HG02623 (cell line): ENCODE measurements around the gene SRCAP.

Experiments used
- ATAC-seq: cut with Tn5 transposase; IDR thresholded peaks from one replicate; pipeline ENCODE4 v1.9.1; 2021; ENCODE audit warnings: moderate library complexity; ENCODE audit not compliant: unreplicated experiment

The SRCAP gene

GRCh38 chr16:30728899-30729672 lies 30.1 kb downstream of the SRCAP start:
- ATAC-seq: no peak

GRCh38 chr16:30731411-30731810 lies 32.4 kb downstream of the SRCAP start:
- no peak for ATAC-seq

GRCh38 chr16:30736995-30737793 lies 38.2 kb downstream of the SRCAP start:
- no peak for ATAC-seq

GRCh38 chr16:30737794-30738648 lies 39.0 kb downstream of the SRCAP start:
- no peak for ATAC-seq

DNA sequence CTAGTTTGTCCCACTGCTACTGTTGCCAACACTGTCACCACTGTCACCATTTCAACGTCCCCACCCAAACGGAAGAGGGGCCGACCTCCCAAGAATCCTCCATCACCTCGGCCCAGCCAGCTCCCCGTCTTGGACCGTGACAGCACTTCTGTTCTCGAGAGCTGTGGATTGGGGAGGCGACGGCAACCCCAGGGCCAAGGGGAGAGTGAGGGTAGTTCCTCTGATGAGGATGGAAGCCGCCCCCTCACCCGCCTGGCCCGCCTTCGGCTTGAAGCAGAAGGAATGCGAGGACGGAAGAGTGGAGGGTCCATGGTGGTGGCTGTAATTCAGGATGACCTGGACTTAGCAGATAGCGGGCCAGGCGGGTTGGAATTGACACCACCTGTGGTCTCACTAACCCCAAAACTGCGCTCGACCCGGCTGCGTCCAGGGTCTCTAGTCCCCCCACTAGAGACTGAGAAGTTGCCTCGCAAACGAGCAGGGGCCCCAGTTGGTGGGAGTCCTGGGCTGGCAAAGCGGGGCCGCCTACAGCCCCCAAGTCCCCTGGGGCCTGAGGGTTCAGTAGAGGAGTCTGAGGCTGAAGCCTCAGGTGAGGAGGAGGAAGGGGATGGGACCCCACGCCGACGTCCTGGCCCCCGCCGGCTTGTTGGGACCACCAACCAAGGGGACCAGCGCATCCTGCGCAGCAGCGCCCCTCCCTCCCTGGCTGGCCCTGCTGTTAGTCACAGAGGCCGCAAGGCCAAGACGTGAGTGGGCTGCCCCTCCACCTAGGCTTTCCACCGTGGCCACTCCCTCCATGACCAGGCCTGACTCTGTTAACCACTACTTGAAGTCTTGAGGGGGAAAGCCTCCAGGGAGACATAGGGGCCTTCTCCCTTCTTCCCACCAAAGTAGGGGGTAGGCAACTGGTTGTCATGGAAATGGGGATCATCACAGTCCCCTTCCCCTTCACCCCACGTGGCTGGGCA lies 40.3 kb downstream of the SRCAP start:
- ATAC-seq: no peak

DNA sequence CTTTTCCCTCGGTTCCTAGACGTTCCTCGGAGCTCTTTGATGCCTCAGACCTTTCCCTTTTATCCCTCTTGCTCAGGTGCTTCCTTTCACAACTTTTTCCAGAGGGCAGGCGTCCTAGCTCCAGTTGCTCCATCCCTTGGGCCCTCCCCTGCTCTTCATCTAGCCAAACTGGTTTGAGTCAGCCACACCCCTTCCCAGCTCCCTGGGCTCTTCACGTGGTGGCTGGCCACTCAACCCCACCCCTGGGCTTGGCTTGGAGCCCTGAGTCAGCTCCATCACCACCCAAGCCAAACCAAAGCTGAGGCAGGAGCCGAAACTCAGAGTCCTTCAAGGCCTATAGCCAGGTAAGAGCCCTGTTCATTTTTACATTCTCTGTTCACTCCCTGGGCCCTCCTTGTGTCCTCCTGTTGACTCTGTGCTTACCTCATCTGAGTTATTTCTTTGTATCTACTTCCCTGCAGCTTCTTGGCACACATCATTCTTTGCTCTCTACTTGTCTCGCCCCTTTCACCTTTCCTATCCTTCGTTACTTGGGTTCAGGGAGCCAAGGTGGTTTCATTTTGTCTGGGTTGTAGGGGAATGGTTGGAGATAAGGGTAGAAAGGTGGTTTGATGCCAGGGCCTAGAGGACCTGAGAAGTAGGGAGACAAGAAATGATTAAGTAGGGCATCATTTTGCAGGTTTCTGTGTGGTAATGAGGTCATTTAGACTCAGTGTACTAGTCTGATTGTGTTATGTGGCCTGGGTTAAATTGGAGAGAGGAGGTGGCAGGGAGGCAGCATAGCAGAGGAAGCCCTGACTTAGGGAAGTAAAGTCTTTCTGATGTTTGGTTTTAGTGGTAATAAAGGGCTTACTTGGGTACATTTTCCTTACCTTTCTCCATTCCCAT lies 41.6 kb downstream of the SRCAP start:
- ATAC-seq: no peak

DNA sequence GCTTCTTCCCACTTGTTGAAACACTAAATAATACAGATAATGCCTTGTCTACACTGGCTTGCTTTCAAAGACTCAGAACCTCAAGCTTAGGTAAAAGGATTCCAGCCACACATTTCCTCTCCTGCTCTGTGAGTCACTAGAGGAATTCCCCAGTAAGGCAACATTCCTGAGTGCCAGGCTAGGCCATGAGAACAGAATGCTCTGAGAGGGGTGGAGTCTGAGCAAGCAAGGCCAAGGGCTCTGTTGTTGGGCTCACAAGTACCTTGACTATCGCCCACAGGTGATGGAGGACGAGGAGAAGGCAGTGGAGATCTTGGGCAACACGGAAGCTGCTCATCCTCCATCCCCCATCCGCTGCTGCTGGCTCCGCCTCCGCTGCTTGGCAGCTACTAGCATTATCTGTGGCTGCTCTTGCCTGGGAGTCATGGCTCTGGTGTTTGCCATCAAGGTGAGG lies 42.5 kb downstream of the SRCAP start:
- ATAC-seq: no peak

- ATAC-seq: no peak
Measured at GRCh38 chr16:30743716-30744115, 44.7 kb downstream of the SRCAP start.

DNA sequence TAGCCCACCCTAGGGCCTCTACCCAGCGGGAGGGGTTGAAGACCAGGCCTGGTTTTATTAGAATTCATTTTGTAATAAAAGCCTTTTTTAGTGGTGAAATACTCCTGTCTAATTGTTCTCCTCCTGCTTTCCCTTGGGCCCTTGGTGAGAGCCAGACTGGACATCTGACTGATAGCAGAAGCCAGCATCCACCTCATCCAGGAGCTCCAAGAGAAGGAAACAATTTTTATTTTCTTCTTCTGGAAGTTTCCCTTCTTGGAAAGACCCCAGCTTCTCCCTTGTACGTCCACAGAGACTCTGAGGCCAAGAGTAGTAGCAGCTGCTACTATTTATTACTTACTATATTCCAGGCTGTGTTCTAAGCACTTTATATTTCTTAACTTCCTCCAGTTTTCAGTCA lies 45.2 kb downstream of the SRCAP start:
- ATAC-seq: no peak

GRCh38 chr16:30745082-30745481 lies 46.1 kb downstream of the SRCAP start:
- ATAC-seq: no peak

GRCh38 chr16:30746638-30747175 lies 47.7 kb downstream of the SRCAP start:
- no peak for ATAC-seq

GRCh38 chr16:30747331-30747730 lies 48.4 kb downstream of the SRCAP start:
- ATAC-seq: no peak

- ATAC-seq: peak; percentile 95
Measured at GRCh38 chr16:30747799-30748633, 49.0 kb downstream of the SRCAP start, which contains the start of gene PHKG2. TSS of gene PHKG2 (plus strand) at chr16:30748425. CDS start at chr16:30748821, 396 bp downstream.

DNA sequence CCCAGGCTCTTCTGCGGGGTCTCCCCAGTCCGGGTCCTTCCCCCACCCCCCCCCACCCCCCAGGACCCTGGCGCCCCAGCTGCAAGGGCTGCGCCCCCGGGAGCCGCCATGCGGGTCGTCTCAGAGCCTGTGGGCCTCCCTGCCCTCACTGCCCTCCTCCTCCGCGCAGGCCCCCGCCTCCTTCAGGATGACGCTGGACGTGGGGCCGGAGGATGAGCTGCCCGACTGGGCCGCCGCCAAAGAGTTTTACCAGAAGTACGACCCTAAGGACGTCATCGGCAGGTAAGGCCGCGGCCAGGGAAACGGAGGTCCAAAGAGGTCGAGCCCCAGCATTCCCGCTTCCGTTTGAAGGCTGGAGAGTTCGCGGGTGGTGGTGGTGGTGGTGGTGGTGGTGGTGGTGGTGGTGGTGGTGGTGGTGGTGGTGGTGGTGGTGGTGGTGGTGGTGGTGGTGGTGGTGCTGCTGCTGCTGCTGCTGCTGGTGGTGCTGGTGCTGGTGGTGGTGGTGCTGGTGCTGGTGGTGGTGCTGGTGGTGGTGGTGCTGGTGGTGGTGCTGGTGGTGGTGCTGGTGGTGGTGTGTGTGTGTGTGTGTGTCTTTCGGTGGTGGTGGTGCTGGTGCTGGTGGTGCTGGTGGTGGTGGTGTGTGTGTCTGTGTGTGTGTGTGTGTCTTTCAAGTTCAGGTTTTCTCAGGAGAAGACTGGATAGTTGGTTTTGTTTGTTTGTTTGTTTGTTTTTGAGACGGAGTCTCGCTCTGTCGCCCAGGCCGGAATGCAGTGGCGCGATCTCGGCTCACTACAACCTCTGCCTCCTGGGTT lies 49.9 kb downstream of the SRCAP start:
- ATAC-seq: no peak

- no peak for ATAC-seq
Measured at GRCh38 chr16:30750201-30750600, 51.2 kb downstream of the SRCAP start.

DNA sequence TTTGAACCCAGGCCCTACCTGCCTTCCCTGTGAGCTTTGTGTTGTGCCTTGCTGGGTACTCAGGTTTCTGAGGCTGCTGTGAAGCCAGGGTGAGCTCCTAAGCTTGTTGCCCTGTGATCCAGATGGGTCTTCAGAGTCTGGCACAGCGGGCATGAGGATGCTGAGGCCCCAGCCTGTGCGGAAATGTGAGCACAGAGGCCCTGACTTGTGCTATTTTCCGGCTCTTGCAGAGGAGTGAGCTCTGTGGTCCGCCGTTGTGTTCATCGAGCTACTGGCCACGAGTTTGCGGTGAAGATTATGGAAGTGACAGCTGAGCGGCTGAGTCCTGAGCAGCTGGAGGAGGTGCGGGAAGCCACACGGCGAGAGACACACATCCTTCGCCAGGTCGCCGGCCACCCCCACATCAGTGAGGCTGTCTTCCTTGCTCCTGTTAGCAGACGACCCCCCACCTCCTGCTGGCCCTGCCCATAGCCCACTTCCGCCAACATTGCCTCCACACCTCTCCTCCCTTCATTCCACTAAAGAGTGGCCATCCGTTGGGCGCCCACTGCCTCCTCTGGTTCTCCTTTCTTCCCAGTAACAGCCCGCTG lies 52.0 kb downstream of the SRCAP start:
- ATAC-seq: no peak

DNA sequence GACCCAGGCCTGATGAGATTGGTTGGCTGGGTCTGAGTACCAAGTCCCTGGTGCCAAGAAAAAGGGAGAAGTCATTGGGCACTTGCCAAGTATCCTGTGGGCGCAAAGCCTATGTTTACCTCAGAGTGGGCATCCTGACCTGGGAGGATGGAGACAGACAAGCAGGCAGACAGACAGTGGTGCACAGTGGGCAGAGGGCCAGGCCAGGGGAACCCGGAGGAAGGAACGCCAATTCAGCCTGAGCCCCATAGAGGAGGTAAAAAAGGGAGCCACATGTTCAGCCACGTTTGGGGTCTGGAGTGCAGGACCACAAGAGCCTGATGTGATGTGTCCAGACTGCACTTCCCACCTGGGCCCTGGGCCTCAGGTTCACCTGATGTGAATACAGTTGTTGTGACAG lies 54.6 kb downstream of the SRCAP start:
- ATAC-seq: no peak
